ENCODE measurements around the gene THADA.

The THADA gene

GRCh38 chr2:43524177-43524965 lies 71.5 kb downstream of the THADA start:
- Histone ChIP-seq H3K9me3 (no peaks in the 10 kb centered on the region), H3K4me3 (ENCODE audit: low read depth in 1 of 2, low read length in 1 of 2) (no peak overlapping the region), H3K4me1 (ENCODE audit: control insufficient read depth in 1 of 2, insufficient read depth in 1 of 2, low read depth in 1 of 2, low read length in 1 of 2) (peaks cover 8 to 11% of the 10 kb centered on the region in 2 experiments), H3K27me3 (no peaks in the 10 kb centered on the region), H3K27ac (no peak overlapping the region), H3K36me3 (peaks cover 5% of the 10 kb centered on the region)
- no peak for TF ChIP-seq CTCF (IDR thresholded peaks at IDR 0.05)

- H3K4me3 ChIP-seq (ENCODE audit: low read depth in 1 of 2, low read length in 1 of 2) = no peak overlapping the region
- H3K36me3 ChIP-seq = peaks cover 5% of the 10 kb centered on the region
- no peaks in the 10 kb centered on the region for H3K9me3 ChIP-seq
- no peak for TF ChIP-seq CTCF (IDR thresholded peaks at IDR 0.05)
- peaks cover 13 to 24% of the 10 kb centered on the region in 2 experiments for H3K4me1 ChIP-seq (ENCODE audit: control insufficient read depth in 1 of 2, insufficient read depth in 1 of 2, low read depth in 1 of 2, low read length in 1 of 2)
- H3K27me3 ChIP-seq = no peaks in the 10 kb centered on the region
- no peak overlapping the region for H3K27ac ChIP-seq
Observed at GRCh38 chr2:43522177-43522576, 73.7 kb downstream of the THADA start.

GRCh38 chr2:43521568-43521967 lies 74.3 kb downstream of the THADA start:
- no peak for TF ChIP-seq CTCF (IDR thresholded peaks at IDR 0.05)
- Histone ChIP-seq H3K4me3 (ENCODE audit: low read depth in 1 of 2, low read length in 1 of 2) (no peak overlapping the region), H3K27ac (no peak overlapping the region), H3K27me3 (no peaks in the 10 kb centered on the region), H3K9me3 (no peaks in the 10 kb centered on the region), H3K4me1 (ENCODE audit: control insufficient read depth in 1 of 2, insufficient read depth in 1 of 2, low read depth in 1 of 2, low read length in 1 of 2) (peaks cover 13 to 24% of the 10 kb centered on the region in 2 experiments), H3K36me3 (peaks cover 5% of the 10 kb centered on the region)

GRCh38 chr2:43520919-43521318 lies 74.9 kb downstream of the THADA start:
- no peaks in the 10 kb centered on the region for H3K27me3 ChIP-seq
- no peak overlapping the region for H3K4me3 ChIP-seq (ENCODE audit: low read depth in 1 of 2, low read length in 1 of 2)
- no peak for TF ChIP-seq CTCF (IDR thresholded peaks at IDR 0.05)
- H3K9me3 ChIP-seq = no peaks in the 10 kb centered on the region
- H3K36me3 ChIP-seq = peaks cover 5% of the 10 kb centered on the region
- peaks cover 13 to 24% of the 10 kb centered on the region in 2 experiments for H3K4me1 ChIP-seq (ENCODE audit: control insufficient read depth in 1 of 2, insufficient read depth in 1 of 2, low read depth in 1 of 2, low read length in 1 of 2)
- no peak overlapping the region for H3K27ac ChIP-seq

- Histone ChIP-seq H3K27ac (peak overlapping the region; percentile 74), H3K4me3 (ENCODE audit: low read depth in 1 of 2, low read length in 1 of 2) (no peak overlapping the region)
- no peak for TF ChIP-seq CTCF (IDR thresholded peaks at IDR 0.05)
Observed at GRCh38 chr2:43519643-43520221, 76.1 kb downstream of the THADA start.

More at GRCh38 chr2:43519643-43520221, 76.1 kb downstream of the THADA start:
- Histone ChIP-seq H3K27me3 (no peaks in the 10 kb centered on the region), H3K36me3 (no peaks in the 10 kb centered on the region), H3K4me1 (ENCODE audit: control insufficient read depth in 1 of 2, insufficient read depth in 1 of 2, low read depth in 1 of 2, low read length in 1 of 2) (peaks cover 13 to 24% of the 10 kb centered on the region in 2 experiments), H3K9me3 (no peaks in the 10 kb centered on the region)

All from neutrophil (primary cell).